Activated T-cell treated with anti-CD3 and anti-CD28 coated beads for 48 hours (primary cell): Measurements from ENCODE around the gene FRMD5.
"Not testable (repeated sequence)": the region's sequence is repeated elsewhere in the genome, so short reads cannot be mapped to it uniquely, and the experiment has no call there.

Source experiments
- DNase-seq: peaks from one replicate; pipeline ENCODE4 v3.0.0-alpha.2; 2020; ENCODE audit warnings: low read depth

Gene FRMD5

DNA sequence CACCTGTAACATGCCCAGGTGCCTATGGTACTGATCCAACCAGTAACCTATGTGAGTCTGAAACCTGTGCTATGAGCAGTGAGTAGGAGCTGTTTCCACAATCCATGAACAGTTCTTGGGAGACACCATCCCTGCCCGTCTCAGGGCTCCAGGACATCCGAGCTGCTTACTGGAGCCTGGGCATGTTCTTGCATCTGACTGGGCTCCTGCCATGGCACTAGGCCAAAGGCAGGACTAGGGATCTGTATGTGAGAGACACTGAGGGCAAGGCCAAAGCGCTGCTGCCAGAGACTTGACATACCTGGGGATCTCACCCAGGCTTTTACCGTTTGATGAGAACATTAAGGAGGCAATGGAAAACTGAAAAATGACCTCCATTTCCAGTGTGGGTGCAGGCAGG lies 308.5 kb downstream of the FRMD5 start:
- DNase-seq = no peak

DNA sequence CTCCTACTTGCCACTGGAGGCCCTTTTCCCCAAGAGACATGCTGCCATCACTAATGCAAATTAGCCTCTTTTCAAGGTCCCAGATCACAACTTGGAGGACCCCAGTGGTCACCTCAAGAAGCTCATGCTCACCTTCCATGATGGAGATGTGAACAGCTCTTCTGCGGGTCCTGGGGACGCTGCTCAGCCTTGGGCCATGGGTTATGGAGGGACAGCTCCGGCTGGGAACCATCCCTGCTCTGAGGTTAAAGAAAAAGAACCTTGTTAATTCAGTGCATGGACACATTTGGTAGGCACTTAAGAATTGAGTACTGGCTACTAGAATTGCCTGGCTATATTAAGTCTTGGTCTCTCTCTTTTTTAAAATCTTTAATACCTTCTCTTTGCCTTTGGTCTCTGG lies 311.5 kb downstream of the FRMD5 start:
- no peak for DNase-seq

DNA sequence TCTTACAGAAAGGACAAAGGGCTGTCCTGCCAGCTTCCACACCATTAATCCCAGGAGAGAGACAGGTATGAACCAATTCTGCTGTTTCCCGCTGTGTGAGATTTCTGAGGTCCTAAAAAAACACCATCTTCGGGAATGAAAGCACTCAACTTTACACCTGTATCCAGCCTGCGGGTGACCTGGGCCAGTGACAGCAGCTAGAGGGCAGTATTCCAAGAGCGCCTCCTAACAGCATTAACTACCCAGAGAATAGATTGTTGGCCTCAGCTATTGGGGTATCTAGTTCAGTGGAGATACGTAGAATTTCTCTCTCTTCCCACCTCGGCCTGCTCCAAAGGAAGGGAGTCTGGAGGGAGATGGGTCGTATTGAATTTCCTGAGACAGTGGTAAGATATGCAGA lies 313.1 kb downstream of the FRMD5 start:
- DNase-seq = no peak

DNA sequence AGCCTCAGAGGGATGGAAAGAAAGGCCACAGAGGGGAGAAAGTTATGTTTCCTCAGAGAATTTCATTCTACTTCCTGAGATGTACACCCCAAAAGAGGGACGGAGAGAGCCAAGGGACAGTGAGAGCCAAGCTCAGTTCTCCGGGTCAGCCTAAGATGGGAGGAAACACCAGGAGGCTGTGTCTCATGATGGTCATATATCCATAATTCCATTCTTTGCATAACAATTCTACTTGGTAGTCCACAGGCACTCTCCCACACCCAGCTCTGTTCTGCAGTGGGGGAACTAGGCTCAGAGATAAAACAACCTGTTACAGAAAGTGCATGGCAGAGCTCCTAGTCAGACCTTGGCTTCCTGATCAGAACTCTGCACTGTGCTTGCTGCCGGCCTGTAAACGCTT lies 313.8 kb downstream of the FRMD5 start:
- no peak for DNase-seq

DNA sequence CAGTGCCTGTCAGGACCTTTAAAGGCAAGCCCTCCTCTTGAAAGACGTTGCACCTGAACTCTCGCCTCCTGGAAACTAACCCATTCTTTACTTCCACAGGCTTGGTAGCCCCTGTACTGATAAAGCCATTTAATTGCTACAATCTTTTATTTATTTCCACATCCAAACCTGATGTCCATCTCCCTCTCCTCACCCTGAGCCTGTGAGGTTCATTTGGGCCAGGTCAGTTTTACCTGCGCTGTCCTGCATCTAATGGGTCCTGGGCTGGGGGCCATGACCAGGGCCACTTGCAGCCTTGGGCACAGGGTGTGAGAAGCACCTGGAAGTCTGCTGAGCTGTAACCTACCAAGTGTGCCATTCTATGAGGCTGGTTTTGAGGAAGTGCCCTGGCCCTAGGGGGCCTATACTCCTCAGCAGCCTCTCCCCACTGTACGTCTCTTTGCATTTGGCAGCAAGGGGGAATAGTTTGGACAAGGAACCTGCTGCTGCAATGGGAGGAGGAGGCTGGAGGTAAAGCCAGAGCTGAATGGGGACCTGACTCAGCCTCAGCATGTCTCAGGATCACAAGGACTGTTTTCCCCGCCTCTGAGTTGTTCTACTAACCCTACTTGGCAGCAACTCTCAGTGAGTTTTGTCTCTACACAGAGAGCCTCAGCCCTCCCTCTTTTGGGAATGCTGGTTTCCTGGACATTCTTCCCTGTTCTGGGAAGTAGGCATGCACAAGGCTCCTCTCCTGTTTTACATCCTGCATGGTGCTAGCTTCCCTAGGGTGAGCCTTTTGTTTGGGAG lies 314.5 kb downstream of the FRMD5 start:
- no peak for DNase-seq

DNA sequence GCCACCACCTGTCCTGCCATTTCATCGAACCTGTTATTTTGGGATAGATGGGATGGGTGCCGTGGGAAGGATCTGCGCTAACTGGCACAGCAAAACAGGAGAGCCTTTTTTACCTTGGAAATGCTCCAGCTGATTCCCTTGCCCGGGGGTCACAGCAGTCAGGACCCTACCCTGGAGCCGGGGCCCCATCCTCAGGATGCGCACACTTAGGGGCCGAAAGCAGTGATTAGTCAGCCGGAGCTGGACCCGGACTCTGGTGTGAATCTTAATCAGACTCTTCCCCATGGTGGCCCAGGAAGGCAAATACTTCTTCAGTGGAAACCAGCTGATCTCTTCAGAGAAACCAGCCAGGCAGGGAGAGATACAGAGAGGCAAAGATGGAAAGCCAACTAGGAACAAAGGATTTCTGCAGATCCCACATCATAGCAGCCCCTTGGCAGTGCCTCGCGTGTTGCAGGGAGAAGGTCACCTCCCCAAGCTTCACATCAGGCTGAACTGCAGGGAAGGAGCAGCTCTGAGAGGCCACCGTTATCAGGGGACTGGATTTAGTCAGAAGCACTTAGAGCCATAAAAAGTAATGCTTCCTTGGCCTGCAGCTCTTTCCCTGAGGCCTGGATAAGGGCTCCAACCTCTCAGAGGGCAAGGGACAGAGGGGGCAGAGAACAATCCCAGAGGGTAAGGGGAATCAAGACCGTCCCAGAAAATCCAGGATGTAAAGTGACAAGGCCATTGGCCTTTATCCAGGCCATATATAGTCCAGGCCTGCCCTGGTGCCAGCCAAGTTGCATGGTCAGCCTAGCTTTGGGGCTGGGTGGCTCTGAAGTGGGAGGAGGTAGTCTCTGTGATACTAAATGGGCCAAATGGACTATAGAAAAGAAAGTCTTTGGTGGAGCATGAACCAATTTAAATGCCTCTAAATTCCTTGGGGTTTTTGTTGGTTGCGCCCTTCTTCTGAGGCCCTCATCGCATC lies 315.4 kb downstream of the FRMD5 start:
- DNase-seq = no peak

DNA sequence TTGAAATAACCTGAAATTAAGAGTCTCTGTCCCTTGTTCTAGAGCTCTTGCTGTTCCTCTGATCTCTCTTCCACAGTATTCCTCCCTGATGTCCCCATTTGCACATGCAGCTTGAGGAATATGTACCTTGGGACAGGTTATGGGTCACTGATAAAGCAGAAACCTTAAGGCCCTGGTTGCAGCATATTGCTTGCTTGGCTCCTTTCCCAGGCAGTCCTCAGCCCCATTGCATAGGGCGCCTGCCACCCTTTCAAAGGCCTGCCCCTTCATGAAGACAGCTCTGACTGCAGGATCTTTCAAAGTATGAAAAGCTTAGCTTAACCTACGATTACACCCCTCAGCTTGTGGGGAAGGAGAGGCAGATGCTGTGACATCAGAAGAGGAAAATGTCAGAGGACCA lies 316.6 kb downstream of the FRMD5 start:
- DNase-seq = no peak

DNA sequence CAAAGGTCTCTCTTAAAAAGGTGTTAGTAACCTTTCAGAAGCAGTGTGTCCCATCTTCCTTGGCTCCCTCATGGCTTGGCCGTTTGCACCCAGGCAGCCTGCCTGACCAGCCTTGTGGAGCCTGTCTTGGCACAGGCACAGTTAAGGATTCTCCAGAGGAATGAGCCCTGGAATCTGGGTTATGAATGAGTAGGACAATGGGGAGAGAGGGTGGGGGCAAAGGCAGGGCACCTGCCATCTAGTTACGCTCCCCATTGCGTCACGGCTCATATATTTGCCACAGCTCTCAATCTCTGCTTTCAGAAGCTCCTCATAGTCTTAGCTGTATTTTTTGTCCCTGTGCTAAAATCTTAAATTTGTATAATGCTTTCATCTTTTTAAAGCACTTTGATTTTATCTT lies 317.7 kb downstream of the FRMD5 start:
- no peak for DNase-seq

DNA sequence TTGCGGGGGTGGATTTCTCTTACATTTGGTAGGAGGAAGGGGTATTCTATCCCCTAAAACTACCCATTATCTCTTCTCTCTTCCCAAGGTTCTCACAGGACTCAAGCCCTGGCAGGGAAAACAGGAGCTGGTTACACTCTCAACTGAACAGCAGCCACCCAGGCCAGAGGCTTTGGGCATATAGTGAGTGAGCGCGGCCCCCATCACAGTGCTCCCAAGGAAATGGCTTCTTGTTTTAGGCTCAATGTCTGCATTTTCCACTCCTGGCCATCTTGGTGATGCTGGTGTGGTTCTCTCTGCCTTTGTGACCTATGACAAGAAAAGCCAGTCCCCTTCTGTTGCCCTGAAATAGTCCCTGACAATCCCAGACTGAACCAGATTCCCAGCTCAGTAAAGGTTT lies 318.2 kb downstream of the FRMD5 start:
- DNase-seq = no peak

DNA sequence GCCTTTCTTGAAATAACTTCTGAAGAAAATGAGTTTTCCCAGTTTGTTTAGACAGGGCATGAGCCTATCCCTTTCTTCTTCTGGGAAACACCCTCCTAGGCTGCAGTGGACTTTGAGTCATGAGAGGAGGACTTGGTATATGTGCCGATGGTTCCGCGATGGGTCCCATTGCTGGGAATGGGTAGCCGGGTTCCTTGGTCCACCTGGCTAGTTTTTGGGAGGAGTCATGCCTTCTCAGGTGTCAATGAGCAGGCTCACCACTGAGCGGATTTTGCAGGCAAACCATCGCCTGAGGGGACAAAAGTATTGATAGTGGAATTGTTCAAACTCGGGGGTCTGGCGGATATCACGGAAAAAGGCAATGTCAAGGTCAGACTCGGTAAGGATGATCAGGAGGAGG lies 321.4 kb downstream of the FRMD5 start:
- no peak for DNase-seq

DNA sequence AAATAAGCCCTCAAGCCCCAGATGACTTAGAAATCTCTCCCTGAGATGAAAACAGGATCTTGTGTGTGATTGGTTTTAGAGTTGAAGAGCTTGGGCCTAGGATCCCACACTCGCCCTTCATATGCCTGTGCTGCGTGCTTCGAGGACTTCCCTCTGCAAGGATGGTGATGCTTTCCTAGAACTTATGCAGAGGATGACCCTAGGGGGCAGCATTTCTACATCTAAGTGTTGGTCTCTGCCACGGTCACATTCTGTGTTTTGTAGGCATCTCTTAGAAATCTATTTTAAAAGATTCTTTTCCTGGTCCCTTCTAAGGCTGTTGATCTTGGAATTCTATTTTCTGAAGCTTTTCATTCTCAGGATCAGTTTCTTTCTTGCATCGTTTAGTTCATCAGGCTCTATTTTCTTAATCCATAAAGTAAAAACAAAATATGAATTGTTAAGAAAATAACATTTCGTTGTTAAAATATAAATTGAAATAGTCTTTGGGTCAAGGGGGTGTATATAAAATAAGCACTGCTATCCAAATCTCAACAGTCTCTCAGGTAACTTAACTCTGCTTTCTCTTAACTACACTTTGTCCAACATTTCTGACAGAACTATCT lies 322.6 kb downstream of the FRMD5 start:
- no peak for DNase-seq

DNA sequence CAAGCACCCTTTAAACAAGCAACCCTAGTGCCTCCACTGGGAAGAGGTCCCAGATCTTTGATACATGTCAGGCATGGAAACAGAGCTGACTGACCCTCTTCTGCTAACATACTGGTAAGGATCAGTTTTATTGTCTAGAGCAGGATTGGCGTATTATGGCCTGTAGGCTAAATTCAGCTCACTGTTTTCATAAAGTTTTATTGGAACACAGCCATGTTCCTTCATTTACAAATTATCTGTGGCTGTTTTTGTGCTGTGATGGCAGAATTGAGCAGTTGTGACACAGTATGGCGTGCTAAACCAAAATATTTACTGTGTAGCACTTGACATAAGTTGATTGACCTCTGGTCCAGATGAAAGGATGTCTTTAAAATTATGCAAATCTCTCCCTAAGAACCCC lies 323.2 kb downstream of the FRMD5 start:
- DNase-seq = no peak

DNA sequence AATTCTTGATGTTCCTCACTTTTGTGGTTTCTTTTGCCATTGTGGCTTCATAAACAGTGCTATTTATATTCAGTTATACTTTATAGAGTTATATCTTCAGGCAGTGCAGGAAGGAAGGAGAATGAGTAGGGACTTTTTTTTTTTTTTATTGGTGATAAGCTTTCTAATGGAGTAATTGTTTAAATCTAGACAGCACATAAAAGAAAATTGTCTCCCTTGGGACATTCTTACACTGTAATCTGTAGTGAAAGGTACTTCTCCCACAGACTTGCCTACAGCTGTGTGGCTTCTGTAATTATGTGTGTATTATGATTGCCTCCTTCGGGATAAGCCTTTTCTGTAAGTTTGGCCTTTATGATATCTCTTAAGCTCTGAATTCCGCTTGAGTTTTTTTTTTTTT lies 326.7 kb downstream of the FRMD5 start:
- no peak for DNase-seq

DNA sequence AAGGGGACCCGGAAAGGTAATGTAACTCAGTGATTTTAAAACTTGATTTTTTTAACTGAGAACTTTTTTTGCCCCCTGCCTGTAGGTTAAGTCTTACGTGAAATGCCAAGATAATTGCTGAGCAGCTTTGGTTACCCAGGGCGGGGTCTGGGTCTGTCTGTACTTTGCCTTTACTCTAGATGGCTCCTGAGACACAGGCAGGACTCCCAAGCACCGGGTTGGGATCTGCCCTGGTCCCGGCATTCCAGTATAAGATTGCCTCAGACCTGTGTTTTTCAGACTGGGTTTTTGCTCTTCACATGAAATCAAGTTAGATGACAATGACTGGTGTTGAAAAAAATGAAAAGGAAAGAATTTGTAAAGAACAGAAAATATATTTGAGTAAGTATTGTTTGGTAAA lies 328.0 kb downstream of the FRMD5 start:
- no peak for DNase-seq

DNA sequence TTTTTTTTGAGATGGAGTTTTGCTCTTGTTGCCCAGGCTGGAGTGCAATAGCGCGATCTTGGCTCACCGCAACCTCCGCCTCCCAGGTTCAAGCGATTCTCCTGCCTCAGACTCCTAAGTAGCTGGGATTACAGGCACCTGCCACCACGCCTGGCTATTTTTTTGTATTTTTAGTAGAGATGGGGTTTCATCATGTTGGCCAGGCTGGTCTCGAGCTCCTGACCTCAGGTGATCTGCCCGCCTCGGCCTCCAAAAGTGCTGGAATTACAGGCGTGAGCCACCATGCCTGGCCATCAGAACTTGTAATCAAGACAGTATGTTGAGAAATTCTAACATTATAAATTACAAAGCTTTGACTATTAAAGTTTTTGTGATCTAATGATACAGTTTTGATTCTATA lies 328.4 kb downstream of the FRMD5 start:
- DNase-seq = not testable (repeated sequence)

DNA sequence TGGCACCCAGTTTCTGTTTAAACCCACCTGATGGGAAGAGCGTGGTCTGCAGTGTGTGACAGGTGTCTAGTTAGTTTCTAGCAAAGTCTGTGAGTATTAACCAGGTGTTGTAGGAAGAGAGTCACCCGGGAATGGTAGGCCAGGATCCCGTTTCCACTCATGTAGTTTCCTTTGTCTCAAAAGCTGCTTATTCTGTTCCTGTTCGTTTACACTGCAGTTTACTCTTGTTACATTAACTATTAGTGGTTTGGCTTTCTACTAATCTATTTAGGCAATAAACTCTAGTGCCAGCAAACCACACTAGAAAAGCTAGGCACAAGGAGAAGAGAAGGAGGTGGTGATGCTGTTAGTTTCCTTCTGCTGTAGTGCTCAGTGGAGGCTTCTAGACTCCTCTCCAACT lies 335.5 kb downstream of the FRMD5 start:
- DNase-seq = no peak

DNA sequence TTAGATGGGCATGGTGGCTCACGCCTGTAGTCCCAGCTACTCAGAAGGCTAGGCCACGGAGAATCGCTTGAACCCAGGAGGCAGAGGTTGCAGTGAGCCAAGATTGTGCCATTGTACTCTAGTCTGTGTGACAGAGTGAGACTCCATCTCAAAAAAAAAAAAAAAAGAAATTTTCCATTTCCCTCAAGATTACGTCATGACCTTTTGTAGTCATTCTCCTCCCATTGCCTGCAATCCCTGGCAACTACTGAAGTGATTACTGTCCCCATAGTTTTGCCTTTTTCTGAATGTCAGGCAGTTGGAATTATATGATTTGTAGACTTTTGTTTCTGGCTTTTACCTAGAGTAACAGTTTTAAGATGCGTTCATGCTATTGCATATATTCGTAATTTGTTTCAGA lies 340.3 kb downstream of the FRMD5 start:
- DNase-seq = no peak

DNA sequence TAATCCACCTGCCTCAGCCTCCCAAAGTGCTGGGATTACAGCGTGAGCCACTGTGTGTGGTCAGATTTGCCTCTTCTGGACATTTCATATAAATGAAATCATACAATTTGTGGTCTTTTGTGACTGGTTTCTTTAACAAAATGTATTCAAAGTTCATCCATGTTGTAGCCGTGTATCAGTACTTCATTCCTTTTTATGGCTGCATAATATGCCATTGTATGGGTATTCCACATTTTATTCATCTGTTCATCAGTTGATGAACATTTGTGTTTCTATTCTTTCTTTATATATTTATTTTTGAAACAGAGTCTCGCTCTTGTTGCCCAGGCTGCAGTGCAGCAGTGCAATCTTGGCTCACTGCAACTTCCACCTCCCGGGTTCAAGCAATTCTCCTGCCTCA lies 342.5 kb downstream of the FRMD5 start:
- no peak for DNase-seq

DNA sequence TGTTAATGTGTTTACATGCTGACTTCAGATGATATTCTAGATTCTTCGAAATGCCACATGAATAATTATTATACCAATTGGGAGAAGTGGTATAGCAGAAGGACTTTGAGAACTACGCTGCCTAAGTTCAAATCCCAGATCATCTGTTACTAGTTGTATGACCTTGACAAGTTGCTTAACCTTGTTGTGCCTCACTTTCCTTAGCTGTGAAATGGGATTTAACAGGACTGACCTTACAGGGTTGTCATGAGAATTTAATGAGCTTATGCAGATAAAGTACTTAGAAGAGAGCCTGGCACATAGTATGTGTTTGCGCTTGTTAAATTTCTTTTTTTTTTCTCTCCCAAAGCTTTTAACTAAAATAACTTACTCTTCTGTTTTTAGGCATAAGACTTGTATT lies 343.8 kb downstream of the FRMD5 start:
- DNase-seq = no peak

DNA sequence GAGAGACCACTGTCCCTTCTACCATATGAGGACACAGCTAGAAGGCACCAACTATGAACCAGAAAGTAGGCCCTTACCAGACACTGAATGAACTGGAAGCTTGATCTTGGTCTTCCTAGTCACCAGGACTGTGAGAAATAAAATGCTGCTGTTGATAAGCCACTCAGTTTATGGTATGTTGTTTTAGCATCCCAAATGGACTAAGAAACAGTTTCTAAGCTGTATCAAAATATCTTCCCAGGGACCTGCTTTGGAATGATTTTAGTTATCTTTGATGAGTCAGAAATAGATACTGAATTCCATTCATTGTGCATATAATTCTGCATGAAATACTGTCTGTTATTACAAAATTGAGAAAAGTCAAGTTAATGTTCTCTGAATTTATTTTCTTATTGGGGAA lies 349.6 kb downstream of the FRMD5 start:
- no peak for DNase-seq

DNA sequence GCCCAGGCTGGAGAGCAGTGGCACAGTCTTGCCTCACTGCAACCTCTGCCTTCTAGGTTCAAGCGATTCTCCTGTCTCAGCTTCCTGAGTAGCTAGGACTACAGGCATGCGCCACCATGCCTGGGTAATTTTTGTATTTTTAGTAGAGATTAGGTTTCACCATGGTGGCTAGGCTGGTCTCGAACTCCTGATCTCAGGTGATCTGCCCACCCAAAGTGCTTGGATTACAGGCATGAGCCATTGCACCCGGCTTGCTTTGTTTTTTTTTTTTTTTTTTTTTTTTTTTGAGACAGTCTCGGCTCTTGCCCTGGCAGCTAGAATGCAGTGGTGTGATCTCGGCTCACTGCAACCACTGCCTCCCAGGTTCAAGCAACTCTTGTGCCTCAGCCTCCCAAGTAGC lies 362.6 kb downstream of the FRMD5 start:
- not testable (repeated sequence) for DNase-seq

DNA sequence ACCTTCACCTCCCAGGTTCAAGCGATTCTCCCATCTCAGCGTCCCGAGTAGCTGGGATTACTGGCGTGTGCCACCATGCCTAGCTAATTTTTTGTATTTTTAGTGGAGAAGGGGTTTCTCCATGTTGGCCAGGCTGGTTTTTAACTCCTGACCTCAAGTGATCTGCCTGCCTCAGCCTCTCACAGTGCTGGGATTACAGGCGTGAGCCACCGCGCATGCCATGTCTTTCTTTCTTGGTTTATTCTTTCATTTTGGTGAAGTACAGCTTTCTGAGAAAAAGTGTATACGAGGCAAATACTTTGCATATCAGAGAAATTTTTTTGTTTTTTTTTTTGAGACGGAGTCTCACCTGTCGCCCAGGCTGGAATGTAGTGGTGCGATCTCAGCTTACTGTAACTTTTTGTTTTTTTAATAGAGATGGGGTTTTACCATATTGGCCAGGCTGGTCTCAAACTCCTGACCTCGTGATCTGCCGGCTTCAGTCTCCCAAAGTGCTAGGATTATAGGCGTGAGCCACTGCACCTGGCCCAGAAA lies 363.5 kb downstream of the FRMD5 start:
- DNase-seq = not testable (repeated sequence)
